Fibroblast of skin of left biceps (primary cell): Measurements from ENCODE around the gene C21orf91.
"Not testable (repeated sequence)": the region's sequence is repeated elsewhere in the genome, so short reads cannot be mapped to it uniquely, and the experiment has no call there.

Source experiments
- DNase-seq, 2 experiments: peaks; one replicate each; pipeline ENCODE4 v3.0.0-alpha.2; 2013; ENCODE audit warnings: low read depth in 2 of 2

The C21orf91 gene

DNA sequence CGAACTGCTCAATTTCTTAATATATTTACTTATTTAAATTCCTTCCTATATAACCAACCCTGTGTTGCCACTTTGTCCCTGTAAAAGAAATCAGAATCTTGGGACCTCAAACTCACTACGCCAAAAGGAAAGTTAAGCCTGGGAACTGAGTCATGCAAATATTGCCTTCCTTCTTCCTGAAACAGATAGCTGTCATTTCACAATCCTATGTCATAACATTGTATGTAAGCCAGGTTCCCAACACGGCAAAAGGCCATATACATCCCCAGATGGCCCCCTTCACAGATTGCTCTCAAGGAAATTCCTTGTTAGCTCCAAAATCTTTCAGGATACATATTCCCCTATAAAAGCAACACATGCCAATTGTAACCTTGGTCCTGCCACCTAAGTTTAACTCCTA lies 39.7 kb downstream of the C21orf91 start:
- DNase-seq: no peak

GRCh38 chr21:17777072-17777765 lies 41.9 kb downstream of the C21orf91 start:
- no peak for DNase-seq

GRCh38 chr21:17775431-17776126 lies 43.6 kb downstream of the C21orf91 start:
- no peak for DNase-seq

- DNase-seq: not testable (repeated sequence)
Observed at GRCh38 chr21:17775021-17775420, 44.1 kb downstream of the C21orf91 start.

- DNase-seq: no peak
Observed at GRCh38 chr21:17769447-17769845, 49.7 kb downstream of the C21orf91 start.

DNA sequence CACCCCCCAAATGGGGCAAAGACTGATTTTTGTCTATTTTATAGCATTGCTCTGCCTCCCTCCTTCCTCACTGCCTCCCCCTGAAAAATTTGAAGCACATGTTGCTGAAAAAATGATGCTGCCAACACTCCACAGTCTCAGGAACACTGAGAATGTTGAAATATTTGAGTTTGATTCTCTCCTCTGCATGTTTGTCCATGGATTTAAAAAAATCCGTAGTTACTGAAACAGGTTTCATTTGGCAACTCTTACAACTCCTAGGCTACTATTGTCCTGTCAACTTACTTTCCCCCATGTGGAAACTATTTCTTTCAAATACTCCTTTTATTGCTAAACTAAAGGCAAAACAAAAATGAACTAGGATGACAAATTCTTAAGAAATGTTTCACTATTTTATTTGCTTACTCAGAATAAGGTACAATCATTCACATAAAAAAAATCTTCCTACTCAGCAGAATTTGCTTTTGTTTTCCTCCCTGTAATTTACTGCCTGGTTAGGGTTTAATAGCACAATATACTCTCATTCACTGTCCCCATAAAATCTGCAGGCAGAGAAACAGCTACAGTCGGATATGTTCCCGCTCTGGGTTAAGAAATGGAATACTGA lies 50.2 kb downstream of the C21orf91 start:
- no peak for DNase-seq

GRCh38 chr21:17765207-17765606 lies 53.9 kb downstream of the C21orf91 start:
- no peak for DNase-seq

DNA sequence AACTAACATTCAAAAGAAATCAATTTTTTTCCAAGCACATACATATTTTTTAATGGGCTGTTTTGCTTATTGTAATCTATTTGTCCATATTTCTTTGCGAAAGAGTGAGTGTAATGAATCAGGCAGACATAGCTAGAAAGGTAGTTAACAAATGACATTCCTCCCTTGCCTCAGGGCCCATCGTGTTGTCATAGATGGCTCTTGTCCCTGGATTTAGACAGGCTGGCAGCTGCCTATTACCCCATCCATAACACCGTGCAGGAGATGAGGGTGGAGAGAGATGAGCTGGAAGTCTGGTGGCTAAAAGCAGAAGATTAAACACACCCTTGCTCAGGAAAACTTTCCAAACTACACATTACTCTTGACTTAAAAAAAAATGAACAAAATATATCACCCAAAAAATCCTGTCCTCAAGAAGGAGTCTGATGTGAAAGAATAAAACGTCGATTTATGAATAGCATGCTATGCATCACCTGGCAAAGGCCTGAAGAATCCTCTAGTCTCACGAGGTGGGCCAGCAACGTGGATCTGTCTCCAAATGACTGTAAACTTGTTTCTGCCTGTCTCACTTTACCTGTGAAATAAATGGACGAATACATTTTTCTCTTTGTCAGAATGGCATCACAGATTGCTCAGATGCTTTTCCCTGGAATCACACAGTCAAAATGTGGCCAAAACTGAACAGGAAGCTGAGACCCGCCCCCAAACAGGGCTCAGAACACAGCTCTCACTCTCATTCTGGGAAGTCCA lies 55.7 kb downstream of the C21orf91 start:
- DNase-seq: no peak

- DNase-seq: no peak
Observed at GRCh38 chr21:17759511-17760178, 59.5 kb downstream of the C21orf91 start.

DNA sequence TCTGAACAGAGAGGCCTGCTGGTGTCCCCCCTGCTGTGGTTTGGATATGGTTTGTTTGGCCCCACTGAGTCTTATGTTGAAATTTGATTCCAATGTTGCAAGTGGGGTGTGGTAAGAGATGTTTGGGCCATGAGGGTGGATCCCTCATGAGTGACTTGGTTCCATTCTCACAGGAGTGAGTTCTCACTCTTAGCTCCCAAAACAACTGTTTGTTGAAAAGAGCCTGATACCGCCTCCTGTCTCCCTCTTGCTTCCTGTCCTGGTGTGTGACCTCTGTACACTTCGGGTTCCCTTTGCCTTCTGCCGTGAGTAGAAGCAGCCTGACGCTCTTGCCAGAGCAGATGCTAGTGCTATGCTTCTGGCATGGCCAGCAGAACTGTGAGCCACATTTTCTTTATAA lies 60.5 kb downstream of the C21orf91 start:
- DNase-seq: no peak

GRCh38 chr21:17757671-17758070 lies 61.5 kb downstream of the C21orf91 start:
- DNase-seq: no peak

DNA sequence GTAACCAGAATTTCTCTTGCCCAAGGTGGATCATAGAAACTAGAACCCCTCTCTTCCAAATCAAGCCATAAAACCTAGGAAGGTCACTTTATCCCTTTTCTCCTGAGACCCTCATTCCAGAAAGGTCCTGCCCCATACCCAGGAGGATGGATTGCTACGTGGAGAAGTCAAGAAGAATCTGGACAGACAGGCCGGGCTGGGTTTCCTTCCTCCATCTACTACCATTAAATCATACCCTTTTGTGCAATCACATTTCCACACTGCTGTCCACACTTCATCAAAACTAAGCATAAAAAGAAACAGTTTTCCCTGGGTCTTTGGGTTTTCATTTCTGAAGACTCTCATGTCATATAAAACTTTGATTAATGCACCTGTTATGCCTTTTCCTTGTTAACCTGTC lies 65.4 kb downstream of the C21orf91 start:
- DNase-seq: no peak

GRCh38 chr21:17752171-17752570 lies 67.0 kb downstream of the C21orf91 start:
- DNase-seq: no peak

DNA sequence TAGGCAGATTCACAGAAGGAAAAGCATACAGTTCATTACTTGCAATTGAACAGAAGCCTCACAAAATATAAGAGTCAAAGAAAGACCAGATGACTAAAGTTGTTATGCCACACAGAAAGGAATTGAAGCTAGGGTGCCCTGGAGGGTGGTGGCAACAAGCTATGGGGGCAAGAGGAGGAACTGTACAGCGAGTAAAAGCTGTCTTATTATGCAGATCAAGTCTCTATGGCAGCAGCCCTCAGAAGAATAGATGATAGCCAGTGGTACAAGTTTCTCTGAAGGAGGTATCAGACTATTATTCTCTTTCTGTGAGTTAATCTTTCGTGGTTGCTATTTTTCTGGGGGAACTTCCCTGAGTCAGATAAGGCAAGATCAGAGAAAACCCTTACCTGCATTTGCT lies 72.2 kb downstream of the C21orf91 start:
- DNase-seq: no peak

DNA sequence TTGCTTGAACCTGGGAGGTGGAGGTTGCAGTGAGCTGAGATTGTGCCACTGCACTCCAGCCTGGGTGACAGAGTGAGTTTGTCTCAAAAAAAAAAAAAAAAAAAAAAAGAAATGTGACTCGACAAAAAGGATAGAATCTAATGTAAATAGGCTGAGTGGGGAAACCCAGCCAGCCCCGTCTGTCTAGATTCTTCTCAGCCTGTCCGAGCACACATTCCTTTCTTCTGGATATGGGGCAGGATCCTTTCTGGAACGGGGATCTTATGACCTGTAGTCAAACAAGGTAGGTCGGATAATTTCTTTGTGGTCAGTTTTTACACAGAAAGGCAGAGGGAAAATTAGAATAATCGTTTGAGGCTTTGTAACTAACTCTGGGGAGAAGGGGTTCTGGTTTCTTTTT lies 74.1 kb downstream of the C21orf91 start:
- DNase-seq: no peak

GRCh38 chr21:17742940-17743592 lies 76.1 kb downstream of the C21orf91 start:
- no peak for DNase-seq

DNA sequence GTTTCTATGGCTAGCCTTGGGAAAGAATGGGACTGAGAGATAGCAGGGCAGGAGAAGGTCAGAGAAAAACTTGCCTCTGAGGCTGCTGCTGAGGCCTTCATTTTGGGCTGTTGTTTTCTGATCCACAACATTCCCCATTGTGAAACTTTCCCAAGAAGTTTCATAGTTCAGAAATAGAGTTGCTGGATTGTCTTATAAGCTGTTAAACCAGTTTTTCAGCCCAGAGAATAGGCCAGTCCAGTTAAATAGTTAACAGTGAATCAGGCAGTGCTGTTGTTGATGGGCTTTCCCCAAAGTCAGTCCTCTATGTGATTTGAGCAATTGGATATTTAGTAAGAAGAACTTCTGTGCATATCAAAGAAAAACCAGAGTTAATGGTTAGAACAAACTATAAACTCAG lies 77.0 kb downstream of the C21orf91 start:
- no peak for DNase-seq
